Measurements from ENCODE around the gene ZGPAT.

ZGPAT gene

GRCh38 chr20:63735859-63736718 is 28.2 kb downstream of the ZGPAT start, which contains the start of gene LIME1:
Gene LIME1 (plus strand): TSS chr20:63736664. CDS start chr20:63737550, 886 bp downstream.
- DNase-seq: no peak

GRCh38 chr20:63736893-63737694 is 29.3 kb downstream of the ZGPAT start:
- no peak for DNase-seq

- DNase-seq: no peak
Observed at GRCh38 chr20:63737695-63737944, 29.8 kb downstream of the ZGPAT start.

GRCh38 chr20:63737945-63738686 is 30.3 kb downstream of the ZGPAT start:
- no peak for DNase-seq

- no peak for DNase-seq
Observed at GRCh38 chr20:63738687-63739129, 30.9 kb downstream of the ZGPAT start.

- peak; percentile 73 to 94 for DNase-seq
Observed at GRCh38 chr20:63739130-63740069, 31.6 kb downstream of the ZGPAT start, which contains the start of gene SLC2A4RG. Gene SLC2A4RG (plus strand): TSS chr20:63739776. CDS start chr20:63739913, 137 bp downstream.

- DNase-seq: peak in 1 of 2 experiments; percentile 69
Observed at GRCh38 chr20:63740070-63740626, 32.3 kb downstream of the ZGPAT start.

- peak; percentile 60 to 73 for DNase-seq
Observed at GRCh38 chr20:63740627-63741353, 33.0 kb downstream of the ZGPAT start.

- no peak for DNase-seq
Observed at GRCh38 chr20:63741354-63741675, 33.5 kb downstream of the ZGPAT start.

- no peak for DNase-seq
Observed at GRCh38 chr20:63741676-63742380, 34.0 kb downstream of the ZGPAT start.

- DNase-seq: no peak
Observed at GRCh38 chr20:63742381-63743024, 34.7 kb downstream of the ZGPAT start.

- no peak for DNase-seq
Observed at GRCh38 chr20:63743210-63743970, 35.6 kb downstream of the ZGPAT start.

- DNase-seq: no peak
Observed at GRCh38 chr20:63744158-63744557, 36.3 kb downstream of the ZGPAT start.

- no peak for DNase-seq
Observed at GRCh38 chr20:63744574-63745423, 37.0 kb downstream of the ZGPAT start.

GRCh38 chr20:63745424-63745805 is 37.6 kb downstream of the ZGPAT start:
- DNase-seq: no peak

- DNase-seq: no peak
Observed at GRCh38 chr20:63745961-63746731, 38.3 kb downstream of the ZGPAT start.

GRCh38 chr20:63746751-63747315 is 39.0 kb downstream of the ZGPAT start:
- DNase-seq: no peak
